SK-N-MC (cell line): Measurements from ENCODE around the gene SAMD14.

Source experiments
- EZH2 ChIP-seq: fragments of 200-600 bp; sonication (generic); IDR thresholded peaks from one replicate; pipeline ENCODE4 v1.6.1; 2017; ENCODE audit warnings: antibody characterized with exemption
- FOXP2 ChIP-seq: optimal IDR thresholded peaks from 2 replicates; pipeline ENCODE3; 2011; ENCODE audit warnings: mild to moderate bottlenecking, moderate library complexity; ENCODE audit not compliant: insufficient read depth; ENCODE audit errors: extremely low read length, control extremely low read depth
- POLR2AphosphoS5 ChIP-seq: IDR thresholded peaks from 2 replicates; pipeline ENCODE4 v1.6.1; 2012; ENCODE audit warnings: mild to moderate bottlenecking, low read depth, low read length, borderline replicate concordance

DNA sequence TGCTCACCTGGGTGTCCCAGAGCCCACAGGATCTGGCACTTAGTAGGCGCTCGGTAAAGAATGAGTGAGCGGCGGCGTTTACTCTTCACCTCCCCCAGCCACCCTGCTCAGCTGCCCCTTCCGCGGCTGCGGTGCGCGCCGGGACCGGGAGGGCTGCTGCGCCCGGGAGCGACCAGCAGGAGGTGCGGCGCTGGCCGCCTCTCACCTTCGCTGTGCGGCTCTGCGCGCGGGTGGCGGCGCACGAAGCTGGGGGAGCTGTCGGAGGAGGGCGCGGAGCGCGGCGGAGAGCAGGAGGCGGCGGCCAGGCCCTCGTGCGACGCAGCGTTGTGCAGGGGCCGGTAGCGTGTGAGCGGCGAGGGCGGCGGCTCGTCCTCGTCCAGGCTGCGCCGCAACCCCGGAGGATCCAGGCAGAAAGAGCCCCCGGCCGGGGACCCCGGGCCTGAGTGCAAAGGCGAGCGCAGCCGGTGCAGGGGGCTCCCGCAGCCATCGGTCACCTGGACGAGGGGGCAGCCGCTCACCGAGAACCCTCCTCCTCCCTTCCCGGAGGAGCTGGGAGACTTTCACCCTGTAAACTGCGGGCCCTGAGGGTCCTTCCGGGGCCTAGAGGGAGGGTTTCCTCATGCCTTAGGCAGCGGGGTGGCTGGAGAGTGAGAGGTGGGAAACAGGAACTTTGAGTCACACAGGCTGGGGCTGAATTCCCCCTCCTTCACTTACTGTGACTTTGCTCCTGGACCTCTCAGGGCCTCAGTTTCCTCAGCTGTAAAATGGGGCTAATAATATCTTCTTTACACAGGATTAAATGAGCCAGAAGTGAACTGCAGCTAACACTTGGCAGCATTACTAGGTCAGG is 12.5 kb downstream of the SAMD14 start:
- TF ChIP-seq EZH2 (no peak), POLR2AphosphoS5 (no peak), FOXP2 (no peak)
